B cell (primary cell): ENCODE results near the gene CDK8.
"Not testable (repeated sequence)": the region's sequence is repeated elsewhere in the genome, so short reads cannot be mapped to it uniquely, and the experiment has no call there.

ENCODE experiments used
- CTCF ChIP-seq: fragments of 200-600 bp; IDR thresholded peaks from one replicate; pipeline ENCODE4 v1.8.0; 2022; ENCODE audit warnings: antibody characterized with exemption, mild to moderate bottlenecking
- EZH2 ChIP-seq: IDR thresholded peaks from 2 replicates; pipeline ENCODE4 v1.6.1; 2012; ENCODE audit warnings: borderline replicate concordance, low read depth, mild to moderate bottlenecking, moderate library complexity, low read length; ENCODE audit not compliant: insufficient read depth, poor library complexity, severe bottlenecking

- not testable (repeated sequence) for TF ChIP-seq CTCF, EZH2
Observed at GRCh38 chr13:26288838-26289237, 34.9 kb downstream of the CDK8 start.
